HG02938 (cell line): Measurements from ENCODE around the gene NRXN3.

Experiments
- ATAC-seq: cut with Tn5 transposase; IDR thresholded peaks from one replicate; pipeline ENCODE4 v1.9.1; 2021; ENCODE audit warnings: mild to moderate bottlenecking, moderate library complexity; ENCODE audit not compliant: unreplicated experiment

NRXN3 gene

DNA sequence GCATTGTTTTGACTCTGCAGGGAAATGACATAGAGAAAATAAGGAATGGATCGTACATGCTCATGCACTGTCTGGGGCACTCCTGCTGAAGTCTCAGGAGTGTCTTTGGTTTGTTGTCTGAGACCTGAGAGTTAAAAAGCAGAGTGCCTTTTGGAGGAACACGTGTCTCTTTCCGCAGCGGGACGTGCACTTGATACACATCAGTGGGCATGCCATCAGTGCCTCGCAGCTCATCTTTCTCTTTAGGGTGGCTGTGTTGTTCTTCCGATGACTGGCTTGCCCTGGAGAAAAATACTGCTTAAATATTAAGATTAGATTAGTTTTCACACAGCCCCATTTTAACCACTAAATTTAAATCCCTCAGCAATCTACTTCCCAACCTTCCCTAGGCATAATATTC is 1205.2 kb downstream of the NRXN3 start:
- no peak for ATAC-seq

DNA sequence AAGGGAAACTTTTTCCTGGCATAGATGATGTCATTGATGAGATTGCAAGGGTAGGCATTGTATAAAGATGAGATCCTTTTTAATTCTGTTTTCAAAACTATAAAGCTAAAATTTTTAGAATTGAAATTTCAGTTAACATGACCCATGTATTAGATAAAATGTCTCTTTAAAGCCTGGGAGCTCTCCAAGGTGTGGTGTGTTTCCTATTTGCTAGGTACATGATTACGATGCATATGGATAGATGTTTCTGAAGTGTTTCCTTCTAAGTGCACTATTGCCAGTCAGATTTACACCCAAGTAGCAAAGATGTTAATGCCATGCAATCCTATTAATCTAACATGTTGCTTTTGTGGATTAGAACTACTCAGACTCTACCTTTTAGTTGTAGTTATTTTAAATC is 1206.4 kb downstream of the NRXN3 start:
- no peak for ATAC-seq

DNA sequence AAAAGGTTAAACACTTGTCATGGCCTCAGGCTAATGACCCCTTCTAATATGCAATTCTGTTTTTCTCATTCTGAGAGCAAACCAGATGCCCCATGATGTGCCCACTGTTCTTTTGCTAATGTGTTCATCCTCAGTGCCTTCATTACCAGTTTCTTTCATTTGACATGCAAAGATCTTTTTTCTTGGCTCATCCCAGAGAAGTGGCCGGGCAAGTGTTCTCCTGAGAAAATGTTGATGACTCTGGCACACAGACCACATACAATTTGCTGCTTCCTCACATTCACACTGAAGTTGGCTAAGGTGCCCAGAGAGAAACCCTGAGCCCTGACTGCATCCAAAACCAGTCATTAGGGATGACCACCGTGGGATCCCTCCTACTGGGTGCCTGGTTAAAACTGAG is 1207.8 kb downstream of the NRXN3 start:
- no peak for ATAC-seq

DNA sequence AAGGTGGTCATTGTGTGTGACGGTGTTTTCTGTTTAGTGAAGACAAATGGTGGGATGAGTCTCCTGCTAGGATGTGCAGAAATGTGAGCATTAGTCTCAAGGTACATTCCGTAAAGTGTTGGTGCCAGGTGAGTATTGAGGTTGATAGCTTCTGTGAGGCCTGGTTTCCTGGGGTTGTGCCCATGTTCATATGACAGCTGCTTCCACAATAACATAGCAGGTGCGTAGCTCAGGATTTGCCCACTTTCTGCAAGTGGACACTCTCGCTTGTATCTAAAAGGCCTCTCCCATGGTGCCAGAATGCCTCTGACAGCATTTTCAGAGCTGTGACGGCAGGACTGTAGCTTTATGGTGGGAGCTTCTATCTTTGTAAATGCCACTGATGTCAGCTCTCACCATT is 1209.1 kb downstream of the NRXN3 start:
- no peak for ATAC-seq

DNA sequence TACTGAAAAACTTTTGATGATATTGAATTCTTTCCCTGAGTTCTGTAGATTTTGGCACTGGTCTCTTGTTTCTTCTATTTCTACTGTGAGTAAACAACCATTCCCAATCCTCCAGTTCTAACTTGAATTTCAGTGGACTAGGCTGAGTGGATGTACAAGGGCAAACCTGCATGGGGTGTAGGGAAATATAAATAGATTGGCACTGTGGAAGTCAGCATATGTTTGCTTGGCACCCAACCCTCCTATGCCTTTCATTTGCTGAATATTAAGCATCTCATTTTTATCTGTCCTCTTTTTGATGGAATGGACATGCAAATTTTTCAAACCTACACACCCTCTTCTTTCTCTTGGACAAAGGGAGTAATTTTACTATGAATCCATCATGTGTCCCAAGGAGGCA is 1212.9 kb downstream of the NRXN3 start:
- no peak for ATAC-seq

DNA sequence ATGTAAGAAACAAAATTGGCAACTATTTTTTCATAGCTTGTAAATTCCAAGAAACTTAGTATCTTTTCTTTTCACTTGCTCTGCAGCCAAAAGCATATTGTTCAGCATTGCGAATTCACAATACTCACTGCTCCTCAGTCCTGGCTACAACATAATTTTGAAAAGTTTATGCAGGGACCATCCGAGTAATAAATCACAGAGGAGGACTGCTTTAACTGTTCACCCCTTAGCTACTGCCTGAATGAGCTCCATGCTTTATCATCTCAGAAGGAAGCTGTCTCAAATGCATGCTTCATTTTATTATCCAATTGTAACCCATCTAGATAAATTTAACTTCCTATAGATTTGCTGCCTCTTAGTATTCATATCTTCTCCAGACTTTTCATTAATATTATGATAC is 1213.3 kb downstream of the NRXN3 start:
- no peak for ATAC-seq

DNA sequence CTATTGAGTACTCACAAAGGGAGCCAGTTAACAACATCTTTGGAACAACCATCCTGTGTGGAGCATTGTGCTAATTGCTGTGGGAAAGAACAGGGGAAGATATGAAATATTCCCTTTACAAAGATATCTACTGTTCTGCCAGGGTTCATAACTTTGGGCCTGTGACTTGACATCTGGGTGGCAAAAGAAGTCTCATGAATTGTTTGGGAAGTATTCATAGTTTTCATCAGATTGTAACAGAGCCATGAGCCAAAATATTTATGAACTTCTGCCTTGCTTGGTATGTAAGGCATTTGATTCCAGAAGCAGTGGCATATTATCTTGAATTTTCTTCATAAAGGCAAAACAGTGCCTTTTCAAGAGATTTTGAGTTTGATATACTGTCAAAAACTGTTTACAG is 1224.9 kb downstream of the NRXN3 start:
- ATAC-seq, result no peak

DNA sequence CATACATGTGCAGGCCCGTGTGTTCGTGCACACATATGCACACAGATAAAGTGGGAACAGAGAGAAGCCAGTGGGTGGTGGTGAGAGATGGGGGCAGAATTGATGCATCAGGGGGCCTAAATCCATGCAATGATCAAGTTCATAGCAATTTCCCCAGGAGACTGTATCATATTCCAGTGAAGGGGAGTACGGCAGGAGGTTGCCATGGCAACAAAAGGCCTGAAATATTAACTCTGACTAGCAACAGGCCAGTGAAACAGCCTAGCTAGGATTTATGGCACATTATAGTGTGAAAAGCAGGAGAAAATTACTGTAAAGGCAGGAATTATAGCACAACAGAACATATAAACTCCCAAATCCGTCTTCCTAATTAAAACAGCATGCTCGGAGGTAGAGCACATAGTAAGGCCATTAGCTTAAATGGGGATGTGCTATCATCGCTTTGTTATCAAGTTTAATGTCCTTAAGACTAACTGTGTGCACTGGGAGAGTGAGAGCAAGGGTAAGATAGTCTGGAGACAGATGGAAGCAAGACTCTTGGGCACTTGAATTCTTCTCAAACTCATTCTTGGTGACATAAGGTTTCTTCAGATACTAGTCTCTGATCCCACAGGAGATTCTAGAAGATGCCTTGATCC is 1234.8 kb downstream of the NRXN3 start:
- ATAC-seq, result no peak

DNA sequence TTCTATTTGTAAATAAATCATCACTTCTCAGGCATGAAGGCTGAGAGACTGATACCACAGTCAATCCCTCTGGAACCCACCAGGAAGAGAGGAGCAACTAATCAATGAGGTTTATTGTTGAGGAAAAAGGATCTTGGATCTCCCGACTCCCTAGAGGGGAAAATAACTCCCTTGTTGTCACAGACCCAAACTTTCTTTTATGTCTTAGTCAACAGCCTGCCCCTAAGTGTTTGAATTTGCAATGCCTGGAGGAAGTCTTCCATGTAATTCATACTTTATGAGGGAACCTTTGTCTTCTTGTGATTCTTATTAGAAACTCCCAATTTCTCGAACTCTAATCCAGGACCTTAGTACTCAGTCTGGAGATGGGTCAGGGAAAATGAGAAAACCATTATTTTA is 1235.3 kb downstream of the NRXN3 start:
- ATAC-seq, result no peak

DNA sequence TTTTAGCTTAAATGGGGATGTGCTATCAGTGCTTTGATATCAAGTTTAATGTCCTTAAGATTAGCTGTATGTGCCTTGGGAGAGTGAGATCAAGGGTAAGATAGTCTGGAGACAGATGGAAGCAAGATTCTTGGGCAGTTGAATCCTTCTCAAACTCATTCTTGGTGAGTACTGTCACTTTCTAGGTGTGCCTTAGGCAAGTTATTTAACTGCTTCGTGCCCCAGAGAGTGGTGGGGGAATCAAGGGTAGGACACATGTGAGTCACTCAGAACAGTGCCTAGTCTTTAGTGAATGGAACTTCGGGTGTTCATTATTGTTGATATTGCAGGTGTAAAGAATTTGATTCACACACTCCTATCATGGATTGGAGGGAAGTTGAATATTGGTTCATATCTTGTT is 1237.4 kb downstream of the NRXN3 start:
- no peak for ATAC-seq

DNA sequence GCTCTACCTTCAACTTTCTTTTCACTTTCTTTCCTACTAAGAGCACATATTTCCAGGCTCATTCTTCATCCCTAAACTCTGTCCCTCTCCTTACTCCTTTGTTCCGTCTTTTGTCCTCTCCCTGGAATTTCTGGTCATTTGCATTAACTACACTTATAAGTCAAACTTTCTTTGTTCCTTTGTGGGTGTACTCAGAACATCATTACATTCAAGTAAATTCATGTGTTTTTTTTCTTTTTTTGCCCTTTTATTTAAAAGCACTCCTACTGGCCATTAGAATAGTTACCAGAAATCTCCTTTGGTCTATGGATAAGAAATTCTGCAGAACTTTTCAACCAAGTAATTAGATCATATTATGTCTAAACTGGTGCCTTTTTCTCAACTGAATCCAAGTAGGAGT is 1238.5 kb downstream of the NRXN3 start:
- ATAC-seq, result no peak

DNA sequence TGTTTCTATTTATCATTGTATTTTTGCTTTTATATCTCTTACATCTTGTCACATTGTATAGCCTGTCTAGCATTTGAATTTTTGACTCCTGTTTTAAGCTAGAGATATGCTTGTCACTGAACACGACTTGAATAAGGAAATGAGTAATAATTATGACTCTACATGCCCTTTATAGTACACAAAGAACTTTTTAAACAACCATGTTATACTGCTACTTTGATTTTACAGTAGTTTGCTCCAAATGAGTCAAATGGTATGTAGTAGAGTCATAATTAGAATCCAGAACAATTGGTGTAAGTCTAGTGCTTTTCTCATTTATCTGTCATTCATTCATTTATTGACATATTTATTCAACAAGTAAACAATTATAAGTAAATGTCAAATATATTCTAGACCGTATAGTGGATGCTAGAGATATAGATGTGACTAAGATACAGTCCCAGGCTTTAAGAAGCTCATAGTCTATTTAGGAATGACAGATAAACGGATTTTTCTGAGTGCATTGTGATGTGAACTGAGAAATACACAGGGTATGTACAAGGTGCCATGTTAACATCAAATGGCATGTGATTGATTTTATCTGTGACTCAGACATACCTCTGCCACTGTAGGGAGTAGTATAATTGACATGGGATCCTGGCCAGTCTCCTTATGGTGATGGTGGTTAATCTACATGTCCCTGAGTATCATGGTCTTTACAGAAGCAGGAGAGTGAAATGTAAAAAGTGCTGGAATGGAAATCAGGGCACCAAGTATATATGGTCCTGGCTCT is 1241.4 kb downstream of the NRXN3 start:
- no peak for ATAC-seq

DNA sequence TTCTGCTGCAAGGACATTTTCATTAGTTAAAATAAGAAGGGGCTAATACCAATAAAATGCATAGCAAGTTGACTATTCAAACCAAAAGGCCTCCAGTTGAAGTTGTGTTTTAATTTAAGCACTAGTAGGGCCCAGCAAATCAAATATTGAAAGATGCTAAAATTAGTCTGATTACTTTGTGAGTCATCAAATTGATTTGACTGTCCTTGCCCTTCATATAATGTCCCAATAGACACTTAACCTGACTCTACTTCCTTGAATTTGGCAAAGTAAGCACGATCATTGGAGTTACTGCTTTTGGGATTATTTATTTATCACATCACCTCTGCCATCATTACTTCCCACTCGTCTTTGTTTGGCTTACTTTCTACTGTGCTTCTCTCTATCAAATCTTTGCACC is 1242.6 kb downstream of the NRXN3 start:
- no peak for ATAC-seq

DNA sequence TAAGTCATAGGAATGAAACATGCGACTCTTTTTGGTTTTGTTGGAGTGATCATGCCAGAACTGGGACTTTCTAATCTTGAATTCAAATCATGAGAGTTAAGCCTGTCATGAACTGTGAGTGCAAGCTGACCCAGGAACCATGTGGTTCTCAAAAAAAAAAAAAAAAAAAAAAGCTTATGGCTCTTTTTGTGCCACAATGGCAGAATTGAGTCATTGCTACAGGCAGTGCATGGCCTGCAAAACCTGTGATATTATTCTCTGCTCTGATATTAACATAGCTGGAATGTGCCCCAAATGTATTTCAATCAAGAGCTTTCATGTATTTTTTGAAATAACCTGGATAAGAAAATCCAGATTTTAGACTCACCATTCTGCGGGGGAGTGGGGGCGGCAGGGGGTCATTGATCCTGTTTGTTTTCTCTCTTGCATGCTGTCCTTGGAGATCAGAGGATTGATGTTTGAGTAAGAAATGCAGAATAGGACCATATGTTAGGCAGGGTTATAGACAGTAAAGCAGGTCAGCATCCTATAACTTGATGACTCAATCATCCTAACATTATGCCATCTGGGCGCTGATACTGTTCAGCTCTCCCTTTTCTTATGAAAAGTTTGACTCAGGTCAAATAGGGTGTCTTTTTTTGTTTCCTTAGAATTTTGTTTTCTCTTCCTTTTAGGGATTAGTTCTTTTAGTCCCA is 1243.7 kb downstream of the NRXN3 start:
- no peak for ATAC-seq

DNA sequence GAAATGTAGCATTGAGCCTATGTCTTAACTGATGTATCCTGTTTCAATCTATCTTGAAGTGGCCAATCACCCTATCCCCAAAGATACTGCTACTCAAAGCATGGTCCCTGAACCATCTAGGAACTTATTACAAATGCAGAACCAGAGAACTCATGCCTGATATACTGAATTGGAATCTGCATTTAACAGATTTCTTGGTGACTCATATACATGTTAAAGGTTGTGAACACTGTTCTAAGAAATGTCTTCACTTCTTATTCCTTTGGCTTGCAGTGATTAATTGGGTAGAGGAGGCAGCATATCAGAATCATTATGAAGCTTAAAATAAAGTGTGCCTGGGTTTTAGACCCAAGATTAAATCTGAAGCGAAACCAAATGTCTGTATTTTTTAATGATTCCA is 1245.6 kb downstream of the NRXN3 start:
- no peak for ATAC-seq

DNA sequence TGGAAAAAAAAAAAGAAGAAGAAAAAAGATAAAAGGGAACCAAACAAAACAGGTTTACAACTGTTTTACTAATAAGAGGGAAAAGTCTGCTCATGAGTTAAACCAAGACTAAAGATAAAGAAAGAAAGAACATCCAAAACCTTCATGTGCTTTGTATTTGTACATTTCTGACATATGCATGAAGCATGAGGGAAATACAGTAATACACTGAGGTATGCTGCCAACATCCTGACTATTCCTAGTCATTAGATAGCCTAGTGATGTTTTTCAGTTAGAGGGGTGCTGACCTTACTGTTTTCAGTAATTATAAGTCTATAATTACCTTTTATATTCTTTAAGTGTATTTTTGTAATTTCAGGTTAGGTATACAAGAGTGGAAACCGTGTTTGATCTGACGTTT is 1247.8 kb downstream of the NRXN3 start:
- no peak for ATAC-seq

DNA sequence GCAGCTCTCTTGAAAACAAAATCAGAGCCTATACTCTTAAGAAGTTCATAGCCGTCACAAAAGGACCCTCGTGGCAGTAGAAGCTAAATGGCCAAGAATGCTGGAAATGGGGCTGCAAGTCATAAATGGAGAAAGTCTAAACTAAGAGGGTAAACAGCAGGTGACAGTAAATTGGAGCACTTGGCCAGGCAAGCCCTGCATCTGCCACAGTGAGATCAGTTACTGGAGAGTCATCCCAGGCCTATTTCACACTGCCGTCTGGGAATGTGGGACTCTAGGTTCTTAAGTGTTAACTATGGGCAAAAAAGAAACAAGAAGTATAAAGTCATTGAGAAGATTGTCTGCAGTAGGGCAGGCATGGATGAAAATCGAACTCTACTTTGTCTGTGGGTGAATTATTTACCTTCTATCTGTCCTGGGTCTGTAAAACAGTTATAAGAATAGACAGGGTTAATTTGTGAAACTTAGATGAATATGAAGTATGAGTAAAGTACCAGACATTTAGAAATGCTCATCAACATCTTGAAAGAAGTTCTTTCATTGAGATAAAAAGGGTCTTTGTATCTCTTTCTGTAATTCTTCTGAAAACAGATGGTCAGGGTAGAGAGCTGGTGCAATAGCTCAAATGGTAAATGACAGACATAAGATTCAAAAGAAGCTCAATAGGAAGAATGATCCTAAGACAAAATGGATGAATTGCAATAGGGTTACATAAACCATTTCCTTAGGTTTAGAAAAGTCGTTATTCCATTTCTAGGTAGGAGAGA is 1248.7 kb downstream of the NRXN3 start:
- ATAC-seq, result no peak

DNA sequence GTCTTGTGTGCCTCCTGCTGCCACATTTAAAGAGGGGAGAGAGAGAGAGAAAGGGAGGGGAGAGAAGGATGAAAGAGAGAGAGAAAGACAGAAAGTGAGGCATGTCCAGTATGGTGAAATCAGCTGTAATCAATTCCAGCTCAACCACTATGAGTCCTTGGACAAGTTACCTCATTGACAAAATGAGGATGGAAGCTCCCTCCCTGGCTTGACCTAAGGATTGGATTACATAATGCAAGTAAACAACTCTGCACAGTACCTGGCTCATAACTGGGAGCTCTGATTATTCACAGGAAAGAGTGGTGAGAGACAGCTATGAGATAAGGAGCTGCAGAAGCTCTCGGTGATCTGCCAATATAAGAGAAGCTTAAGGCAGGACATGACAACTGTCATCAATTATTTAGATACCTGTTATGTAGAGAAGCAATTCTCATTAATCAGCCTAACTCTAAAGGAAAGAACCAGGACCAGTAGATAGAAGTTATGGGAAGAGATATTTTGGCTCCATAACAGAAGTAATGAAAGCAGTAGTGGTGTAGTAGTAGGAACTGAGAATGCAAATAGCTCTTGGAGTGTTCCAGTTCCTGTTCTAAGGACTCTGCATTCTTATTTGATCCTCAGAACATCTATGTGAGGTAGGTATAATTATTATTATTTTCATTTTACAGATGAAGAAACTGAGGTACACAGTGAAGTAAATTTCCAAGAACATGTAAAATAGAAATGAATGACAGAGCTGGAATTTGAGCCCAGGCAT is 1249.6 kb downstream of the NRXN3 start:
- ATAC-seq, result no peak

DNA sequence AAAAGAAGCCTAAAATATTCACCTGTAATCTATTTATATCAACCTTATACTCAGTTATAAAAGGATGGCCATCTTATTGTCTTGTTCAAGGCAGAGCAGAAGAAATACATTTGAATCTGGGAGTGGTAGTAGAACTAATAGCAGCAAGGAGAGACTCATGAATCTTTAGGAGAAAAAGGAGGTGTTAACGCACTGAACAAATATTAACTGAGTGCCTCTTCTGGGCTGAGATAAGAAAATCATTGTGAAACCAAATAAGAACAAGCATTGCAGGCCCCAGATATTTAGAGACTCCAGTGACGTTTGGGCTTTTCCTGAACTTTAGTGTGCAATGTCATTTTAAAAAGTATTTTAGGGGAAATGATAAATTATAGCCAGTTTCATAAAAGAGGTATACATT is 1250.6 kb downstream of the NRXN3 start:
- no peak for ATAC-seq

DNA sequence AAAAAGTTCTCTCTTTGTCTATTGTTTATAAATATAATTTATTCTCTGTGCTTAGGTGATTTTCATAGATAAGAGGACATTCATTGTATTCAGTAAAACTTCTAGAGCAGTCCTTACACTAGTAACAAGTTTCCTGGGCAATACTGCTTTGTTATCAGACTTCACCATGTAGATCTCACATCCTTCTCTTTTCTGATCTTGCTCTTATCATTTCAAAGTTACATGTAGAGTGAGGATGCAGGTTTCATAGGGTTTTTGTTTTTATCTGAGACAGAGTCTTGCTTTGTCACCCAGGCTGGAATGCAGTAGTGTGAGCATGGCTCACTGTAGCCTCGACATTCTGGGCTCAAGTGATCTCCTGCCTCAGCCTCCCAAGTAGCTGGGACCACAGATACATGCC is 1251.6 kb downstream of the NRXN3 start:
- ATAC-seq, result no peak

DNA sequence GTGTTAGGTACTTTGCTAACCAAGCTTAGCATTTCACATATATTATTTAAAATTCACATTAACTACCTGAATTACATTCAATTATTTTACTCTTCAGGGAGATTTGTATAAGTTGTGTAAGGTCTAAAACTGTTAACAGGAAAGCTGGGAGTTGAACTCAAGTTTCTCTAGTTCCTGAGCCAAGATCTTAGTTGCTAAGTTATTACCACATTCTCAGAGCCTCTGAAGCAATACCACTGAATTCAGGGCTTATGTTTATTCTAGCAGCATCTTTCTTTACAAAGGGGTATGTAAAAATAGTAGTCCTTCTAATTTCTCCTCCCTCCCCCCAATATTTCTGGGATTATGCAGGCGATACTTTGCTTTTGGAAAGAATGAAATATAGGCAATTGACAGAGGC is 1254.3 kb downstream of the NRXN3 start:
- no peak for ATAC-seq
